IMR-90 (cell line): Measurements from ENCODE around the gene ALK.

Experiments used
- BHLHE40 ChIP-seq: fragments of 150-350 bp; IDR thresholded peaks from 2 replicates; pipeline ENCODE4 v1.6.1; 2016; ENCODE audit warnings: mild to moderate bottlenecking, low read depth, low read length
- CHD1 ChIP-seq: IDR thresholded peaks from 2 replicates; pipeline ENCODE4 v1.6.1; 2012; ENCODE audit warnings: low read depth, low read length, improper control_type of control experiment
- MAFK ChIP-seq: IDR thresholded peaks from 2 replicates; pipeline ENCODE4 v1.6.1; 2012; ENCODE audit warnings: low read depth, low read length, improper control_type of control experiment
- MXI1 ChIP-seq: IDR thresholded peaks from 2 replicates; pipeline ENCODE4 v1.6.1; 2012; ENCODE audit warnings: low read depth, mild to moderate bottlenecking, low read length, moderate library complexity, borderline replicate concordance
- NFE2L2 ChIP-seq: fragments of 150-350 bp; IDR thresholded peaks from 2 replicates; pipeline ENCODE4 v1.6.1; 2016; ENCODE audit warnings: low read depth, mild to moderate bottlenecking, low read length
- POLR2A ChIP-seq: IDR thresholded peaks from 2 replicates; pipeline ENCODE4 v1.6.1; 2012; ENCODE audit warnings: mild to moderate bottlenecking, low read depth, low read length
- RAD21 ChIP-seq: IDR thresholded peaks from 2 replicates; pipeline ENCODE4 v1.6.1; 2012; ENCODE audit warnings: low read length, improper control_type of control experiment
- RCOR1 ChIP-seq: IDR thresholded peaks from 2 replicates; pipeline ENCODE4 v1.6.1; 2012; ENCODE audit warnings: mild to moderate bottlenecking, low read length, improper control_type of control experiment; ENCODE audit not compliant: insufficient replicate concordance
- RFX5 ChIP-seq: IDR thresholded peaks from 2 replicates; pipeline ENCODE4 v1.8.0; 2012; ENCODE audit warnings: low read depth, mild to moderate bottlenecking, low read length, moderate library complexity
- SMC3 ChIP-seq: fragments of 150-350 bp; IDR thresholded peaks from 2 replicates; pipeline ENCODE4 v1.6.1; 2016; ENCODE audit warnings: low read depth, mild to moderate bottlenecking, antibody characterized with exemption, low read length, moderate library complexity
- TF ChIP-seq, protein P1 (sequence below): conservative IDR thresholded peaks from 2 replicates; pipeline ENCODE4 v1.5.1; 2012; ENCODE audit warnings: mild to moderate bottlenecking, low read depth, low read length, improper control_type of control experiment
- TF ChIP-seq, protein P2 (sequence below): fragments of 150-350 bp; IDR thresholded peaks from 2 replicates; pipeline ENCODE4 v1.6.1; 2017; ENCODE audit warnings: mild to moderate bottlenecking, antibody characterized with exemption, low read length, low read depth

DNA sequence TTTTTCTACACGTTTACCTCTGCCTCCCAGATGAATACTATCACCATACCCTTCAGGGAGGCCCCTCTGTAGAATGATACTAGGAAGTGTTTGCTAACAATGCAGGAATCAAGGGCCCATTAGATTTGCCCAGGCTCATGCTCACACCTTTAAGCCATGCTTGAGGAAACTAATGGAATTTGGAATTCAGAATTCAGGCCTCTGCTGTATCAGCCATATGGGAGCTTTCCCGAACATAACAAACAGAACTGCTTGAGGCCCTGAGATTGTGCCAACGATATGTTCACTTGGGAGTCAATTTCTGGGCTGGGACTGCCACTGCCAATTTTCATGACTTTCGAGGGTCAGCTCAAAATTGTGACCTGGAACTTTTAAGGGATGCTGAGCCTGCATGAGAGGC is 523.7 kb downstream of the ALK start:
- TF ChIP-seq, protein P1, sequence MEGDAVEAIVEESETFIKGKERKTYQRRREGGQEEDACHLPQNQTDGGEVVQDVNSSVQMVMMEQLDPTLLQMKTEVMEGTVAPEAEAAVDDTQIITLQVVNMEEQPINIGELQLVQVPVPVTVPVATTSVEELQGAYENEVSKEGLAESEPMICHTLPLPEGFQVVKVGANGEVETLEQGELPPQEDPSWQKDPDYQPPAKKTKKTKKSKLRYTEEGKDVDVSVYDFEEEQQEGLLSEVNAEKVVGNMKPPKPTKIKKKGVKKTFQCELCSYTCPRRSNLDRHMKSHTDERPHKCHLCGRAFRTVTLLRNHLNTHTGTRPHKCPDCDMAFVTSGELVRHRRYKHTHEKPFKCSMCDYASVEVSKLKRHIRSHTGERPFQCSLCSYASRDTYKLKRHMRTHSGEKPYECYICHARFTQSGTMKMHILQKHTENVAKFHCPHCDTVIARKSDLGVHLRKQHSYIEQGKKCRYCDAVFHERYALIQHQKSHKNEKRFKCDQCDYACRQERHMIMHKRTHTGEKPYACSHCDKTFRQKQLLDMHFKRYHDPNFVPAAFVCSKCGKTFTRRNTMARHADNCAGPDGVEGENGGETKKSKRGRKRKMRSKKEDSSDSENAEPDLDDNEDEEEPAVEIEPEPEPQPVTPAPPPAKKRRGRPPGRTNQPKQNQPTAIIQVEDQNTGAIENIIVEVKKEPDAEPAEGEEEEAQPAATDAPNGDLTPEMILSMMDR, result no peak
- no peak for TF ChIP-seq SMC3
- TF ChIP-seq MAFK, result no peak
- TF ChIP-seq RCOR1, result no peak
- no peak for TF ChIP-seq POLR2A
- TF ChIP-seq CHD1, result no peak
- TF ChIP-seq RFX5, result no peak
- no peak for TF ChIP-seq BHLHE40
- no peak for TF ChIP-seq MXI1
- TF ChIP-seq RAD21, result no peak
- TF ChIP-seq NFE2L2, result no peak
- TF ChIP-seq, protein P2, sequence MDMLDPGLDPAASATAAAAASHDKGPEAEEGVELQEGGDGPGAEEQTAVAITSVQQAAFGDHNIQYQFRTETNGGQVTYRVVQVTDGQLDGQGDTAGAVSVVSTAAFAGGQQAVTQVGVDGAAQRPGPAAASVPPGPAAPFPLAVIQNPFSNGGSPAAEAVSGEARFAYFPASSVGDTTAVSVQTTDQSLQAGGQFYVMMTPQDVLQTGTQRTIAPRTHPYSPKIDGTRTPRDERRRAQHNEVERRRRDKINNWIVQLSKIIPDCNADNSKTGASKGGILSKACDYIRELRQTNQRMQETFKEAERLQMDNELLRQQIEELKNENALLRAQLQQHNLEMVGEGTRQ, result no peak
